Calu3 (cell line): ENCODE data around the gene TRMT6. TPM values are rescaled to one million over a fixed set of nuclear protein-coding genes. Genes with fewer than 3 reads are reported as not detected.

Experiments used
- BruUV-seq: library from RNA; stranded (reverse); fragments of 400-500 nt; replicated peaks from 2 replicates; lab custom pipeline; 2021; lab: Mats Ljungman, UMichigan
- CTCF ChIA-PET: fragments of 300-600 bp; sonication (Branson Sonifier 250); formaldehyde crosslinking; loops from one replicate; lab custom pipeline; 2022; ENCODE audit warnings: antibody characterized with exemption; lab: Charles Lee
- DNase-seq: peaks from one replicate; pipeline ENCODE4 v3.0.0; 2022
- H3K27ac Mint-ChIP-seq: one replicate; pipeline ENCODE4 v1.8.0; 2022; ENCODE audit warnings: mixed read lengths; ENCODE audit not compliant: unreplicated experiment
- H3K27me3 Mint-ChIP-seq: one replicate; pipeline ENCODE4 v1.8.0; 2022; ENCODE audit warnings: mixed read lengths; ENCODE audit not compliant: unreplicated experiment
- H3K36me3 Mint-ChIP-seq: one replicate; pipeline ENCODE4 v1.8.0; 2022; ENCODE audit warnings: mild to moderate bottlenecking, moderate library complexity, mixed read lengths; ENCODE audit not compliant: insufficient read depth, unreplicated experiment
- H3K4me1 Mint-ChIP-seq: one replicate; pipeline ENCODE4 v1.8.0; 2022; ENCODE audit warnings: mild to moderate bottlenecking, low read depth, mixed read lengths; ENCODE audit not compliant: unreplicated experiment
- H3K4me3 Mint-ChIP-seq: one replicate; pipeline ENCODE4 v1.8.0; 2022; ENCODE audit warnings: mild to moderate bottlenecking, low read depth, moderate library complexity, mixed read lengths; ENCODE audit not compliant: unreplicated experiment
- H3K9me3 Mint-ChIP-seq: one replicate; pipeline ENCODE4 v1.8.0; 2022; ENCODE audit warnings: low read depth, mixed read lengths; ENCODE audit not compliant: unreplicated experiment
- CTCF ChIP-seq: fragments of 200-600 bp; IDR thresholded peaks from one replicate; pipeline ENCODE4 v1.8.0; 2022; ENCODE audit warnings: antibody characterized with exemption; ENCODE audit not compliant: unreplicated experiment
- intact Hi-C: fragments of 100-400 bp; cut with micrococcal nuclease; formaldehyde crosslinking; loops from one replicate; pipeline ENCODE4 v1.10.0; 2022; ENCODE audit not compliant: unreplicated experiment
- total RNA-seq: library from RNA; stranded (reverse); gene quantifications from 2 replicates; pipeline ENCODE4 v1.2.3, GENCODE V29; 2022

Gene TRMT6
- total RNA-seq, 1 experiment from 2014 or later: 14.2 TPM

GRCh38 chr20:5919626-5920544 lies 30.4 kb downstream of the TRMT6 start:
- H3K27me3 Mint-ChIP-seq: peaks cover 38% of the 10 kb centered on the region
- peaks cover 4% of the 10 kb centered on the region for H3K9me3 Mint-ChIP-seq
- no TSS peak for BruUV-seq
- TF ChIP-seq CTCF: no peak
- DNase-seq: no peak
- H3K4me3 Mint-ChIP-seq: no peak overlapping the region
- no peaks in the 10 kb centered on the region for H3K36me3 Mint-ChIP-seq
- CTCF ChIA-PET: no interaction called here
- peaks cover 12% of the 10 kb centered on the region for H3K4me1 Mint-ChIP-seq
- peak overlapping the region; percentile 26 for H3K27ac Mint-ChIP-seq
- intact Hi-C loops: no loop called here

- no TSS peak for BruUV-seq
- CTCF ChIA-PET: no interaction called here
These were observed 31.3 kb downstream of the TRMT6 start for GRCh38 chr20:5918856-5919625.

GRCh38 chr20:5914859-5915258 lies 35.5 kb downstream of the TRMT6 start:
- peaks cover 54% of the 10 kb centered on the region for H3K27me3 Mint-ChIP-seq
- peaks cover 11% of the 10 kb centered on the region for H3K4me1 Mint-ChIP-seq
- peaks cover 6% of the 10 kb centered on the region for H3K36me3 Mint-ChIP-seq
- H3K4me3 Mint-ChIP-seq: no peak overlapping the region
- TF ChIP-seq CTCF: no peak
- CTCF ChIA-PET: no interaction called here
- BruUV-seq: no TSS peak
- H3K27ac Mint-ChIP-seq: no peak overlapping the region
- DNase-seq: no peak
- H3K9me3 Mint-ChIP-seq: no peaks in the 10 kb centered on the region
- intact Hi-C loops: no loop called here

More at GRCh38 chr20:5918856-5919625, 31.3 kb downstream of the TRMT6 start:
- peak; percentile 5 for DNase-seq
- peaks cover 4% of the 10 kb centered on the region for H3K9me3 Mint-ChIP-seq
- peaks cover 40% of the 10 kb centered on the region for H3K27me3 Mint-ChIP-seq
- H3K27ac Mint-ChIP-seq: peak overlapping the region; percentile 26
- no peak for TF ChIP-seq CTCF
- H3K4me1 Mint-ChIP-seq: peaks cover 12% of the 10 kb centered on the region
- intact Hi-C loops: no loop called here
- no peaks in the 10 kb centered on the region for H3K36me3 Mint-ChIP-seq
- H3K4me3 Mint-ChIP-seq: no peak overlapping the region

- Mint-ChIP-seq H3K27me3 (peaks cover 71% of the 10 kb centered on the region), H3K4me3 (no peak overlapping the region), H3K36me3 (peaks cover 6% of the 10 kb centered on the region), H3K4me1 (no peaks in the 10 kb centered on the region), H3K9me3 (no peaks in the 10 kb centered on the region), H3K27ac (no peak overlapping the region)
- no TSS peak for BruUV-seq
- no peak for DNase-seq
- no peak for TF ChIP-seq CTCF
- intact Hi-C loops: no loop called here
- CTCF ChIA-PET: interaction anchor here (0.7 kb wide), 1 partner anchor 68 kb away, joined by 7 read pairs; no protein-coding TSS in a partner anchor
These were observed 37.2 kb downstream of the TRMT6 start for GRCh38 chr20:5913166-5913565.
